ENCODE data around the gene PEAK1.

The PEAK1 gene

GRCh38 chr15:77071305-77072223, 348.3 kb downstream of the PEAK1 start:
- Histone ChIP-seq H4K91ac (ENCODE audit: low read depth, low read length, poor library complexity) (no peak overlapping the region), H2BK15ac (ENCODE audit: low read length) (no peak overlapping the region), H3K79me1 (ENCODE audit: low read depth, low read length) (no peaks in the 10 kb centered on the region), H3K4ac (ENCODE audit: low read length) (no peak overlapping the region), H3K4me1 (ENCODE audit: control insufficient read depth in 2 of 2, insufficient read depth in 1 of 2, low read depth in 1 of 2, low read length in 2 of 2) (peaks cover 5 to 10% of the 10 kb centered on the region in 2 donors), H3K4me2 (ENCODE audit: insufficient read depth, low read length, poor library complexity, severe bottlenecking) (no peak overlapping the region), H2BK120ac (ENCODE audit: low read depth, low read length) (no peak overlapping the region), H2AFZ (ENCODE audit: low read length) (peak overlapping the region; percentile 99), H3K4me3 (ENCODE audit: low read length in 2 of 2) (peak overlapping the region in 1 of 2 donors; percentile 82), H3K9ac (ENCODE audit: low read depth, low read length, poor library complexity) (no peak overlapping the region), H3K23ac (ENCODE audit: low read depth, low read length, poor library complexity) (no peak overlapping the region), H3K18ac (ENCODE audit: low read length) (no peak overlapping the region), H4K8ac (ENCODE audit: low read depth, low read length) (no peak overlapping the region), H2BK5ac (ENCODE audit: low read length) (no peak overlapping the region), H3K9me3 (replicated peaks in 1 of 2; ENCODE audit: control insufficient read depth in 2 of 2, insufficient read depth in 1 of 2, low read depth in 1 of 2, low read length in 2 of 2) (no peaks in the 10 kb centered on the region), H2AK5ac (ENCODE audit: low read depth, low read length) (no peak overlapping the region), H3K27ac (replicated peaks; ENCODE audit: low read length) (no peak overlapping the region), H3K36me3 (replicated peaks in 1 of 2; ENCODE audit: control insufficient read depth in 2 of 2, insufficient read depth in 2 of 2, low read length in 2 of 2) (peaks cover 2 to 31% of the 10 kb centered on the region in 2 donors), H2BK12ac (ENCODE audit: low read length) (no peak overlapping the region), H3K27me3 (ENCODE audit: control insufficient read depth in 3 of 3, insufficient read depth in 3 of 3, low read depth in 1 of 3, low read length in 3 of 3) (no peaks in the 10 kb centered on the region), H3K14ac (ENCODE audit: low read length) (no peak overlapping the region)
- no peak for DNase-seq (ENCODE audit: low spot score)
- WGBS, 2 donors (ENCODE audit: extremely low coverage in 2 of 2, insufficient read length in 2 of 2, insufficient replicate concordance in 1 of 2) = no CpG with 5 or more reads among the region's 15 CpGs

GRCh38 chr15:77070495-77071304, 349.2 kb downstream of the PEAK1 start, which contains the start of gene TSPAN3:
Gene TSPAN3, minus strand, starts transcription at chr15:77071109. Its CDS starts 155 bp downstream, at chr15:77070954.
- peak within 1 kb of the TSS; percentile 97 for H3K23ac ChIP-seq (ENCODE audit: low read depth, low read length, poor library complexity)
- H2AK5ac ChIP-seq (ENCODE audit: low read depth, low read length) = peak within 1 kb of the TSS; percentile 58
- peaks cover 5 to 10% of the 10 kb centered on the region in 2 donors for H3K4me1 ChIP-seq (ENCODE audit: control insufficient read depth in 2 of 2, insufficient read depth in 1 of 2, low read depth in 1 of 2, low read length in 2 of 2)
- H3K4ac ChIP-seq (ENCODE audit: low read length) = no peak within 1 kb of the TSS
- H3K27ac ChIP-seq (replicated peaks; ENCODE audit: low read length) = peak within 1 kb of the TSS; percentile 80
- peaks cover 2 to 32% of the 10 kb centered on the region in 2 donors for H3K36me3 ChIP-seq (replicated peaks in 1 of 2; ENCODE audit: control insufficient read depth in 2 of 2, insufficient read depth in 2 of 2, low read length in 2 of 2)
- no peak within 1 kb of the TSS for H2BK12ac ChIP-seq (ENCODE audit: low read length)
- peak within 1 kb of the TSS; percentile 34 for H2BK120ac ChIP-seq (ENCODE audit: low read depth, low read length)
- no CpG with 5 or more reads among the region's 97 CpGs for WGBS, 2 donors (ENCODE audit: extremely low coverage in 2 of 2, insufficient read length in 2 of 2, insufficient replicate concordance in 1 of 2)
- H3K4me3 ChIP-seq (ENCODE audit: low read length in 2 of 2) = peak within 1 kb of the TSS; percentile 82 to 97
- no peak within 1 kb of the TSS for H4K8ac ChIP-seq (ENCODE audit: low read depth, low read length)
- no peak within 1 kb of the TSS for H3K14ac ChIP-seq (ENCODE audit: low read length)
- peak within 1 kb of the TSS; percentile 58 for H3K4me2 ChIP-seq (ENCODE audit: insufficient read depth, low read length, poor library complexity, severe bottlenecking)
- peak within 1 kb of the TSS; percentile 99 for H3K18ac ChIP-seq (ENCODE audit: low read length)
- no peaks in the 10 kb centered on the region for H3K9me3 ChIP-seq (replicated peaks in 1 of 2; ENCODE audit: control insufficient read depth in 2 of 2, insufficient read depth in 1 of 2, low read depth in 1 of 2, low read length in 2 of 2)
- DNase-seq (ENCODE audit: low spot score) = peak; percentile 92
- H3K9ac ChIP-seq (ENCODE audit: low read depth, low read length, poor library complexity) = peak within 1 kb of the TSS; percentile 98
- no peak within 1 kb of the TSS for H2BK15ac ChIP-seq (ENCODE audit: low read length)
- H2AFZ ChIP-seq (ENCODE audit: low read length) = peak within 1 kb of the TSS; percentile 99
- H3K27me3 ChIP-seq (ENCODE audit: control insufficient read depth in 3 of 3, insufficient read depth in 3 of 3, low read depth in 1 of 3, low read length in 3 of 3) = no peaks in the 10 kb centered on the region
- H3K79me1 ChIP-seq (ENCODE audit: low read depth, low read length) = no peaks in the 10 kb centered on the region
- no peak within 1 kb of the TSS for H4K91ac ChIP-seq (ENCODE audit: low read depth, low read length, poor library complexity)
- peak within 1 kb of the TSS; percentile 96 for H2BK5ac ChIP-seq (ENCODE audit: low read length)

- DNase-seq (ENCODE audit: low spot score) = peak; percentile 21
- Histone ChIP-seq H3K14ac (ENCODE audit: low read length) (no peak overlapping the region), H2AK5ac (ENCODE audit: low read depth, low read length) (peak overlapping the region; percentile 58), H3K27ac (replicated peaks; ENCODE audit: low read length) (no peak overlapping the region), H3K79me1 (ENCODE audit: low read depth, low read length) (no peaks in the 10 kb centered on the region), H2AFZ (ENCODE audit: low read length) (peak overlapping the region; percentile 99), H2BK120ac (ENCODE audit: low read depth, low read length) (peak overlapping the region; percentile 34), H2BK15ac (ENCODE audit: low read length) (no peak overlapping the region), H3K23ac (ENCODE audit: low read depth, low read length, poor library complexity) (no peak overlapping the region), H3K9ac (ENCODE audit: low read depth, low read length, poor library complexity) (peak overlapping the region; percentile 98), H3K4me3 (ENCODE audit: low read length in 2 of 2) (peak overlapping the region; percentile 82 to 97), H3K9me3 (replicated peaks in 1 of 2; ENCODE audit: control insufficient read depth in 2 of 2, insufficient read depth in 1 of 2, low read depth in 1 of 2, low read length in 2 of 2) (no peaks in the 10 kb centered on the region), H4K91ac (ENCODE audit: low read depth, low read length, poor library complexity) (no peak overlapping the region), H2BK5ac (ENCODE audit: low read length) (peak overlapping the region; percentile 96), H2BK12ac (ENCODE audit: low read length) (no peak overlapping the region), H3K4ac (ENCODE audit: low read length) (no peak overlapping the region), H3K4me1 (ENCODE audit: control insufficient read depth in 2 of 2, insufficient read depth in 1 of 2, low read depth in 1 of 2, low read length in 2 of 2) (peaks cover 5 to 10% of the 10 kb centered on the region in 2 donors), H3K18ac (ENCODE audit: low read length) (peak overlapping the region; percentile 99), H3K36me3 (replicated peaks in 1 of 2; ENCODE audit: control insufficient read depth in 2 of 2, insufficient read depth in 2 of 2, low read length in 2 of 2) (peaks cover 2 to 32% of the 10 kb centered on the region in 2 donors), H4K8ac (ENCODE audit: low read depth, low read length) (no peak overlapping the region), H3K4me2 (ENCODE audit: insufficient read depth, low read length, poor library complexity, severe bottlenecking) (peak overlapping the region; percentile 58), H3K27me3 (ENCODE audit: control insufficient read depth in 3 of 3, insufficient read depth in 3 of 3, low read depth in 1 of 3, low read length in 3 of 3) (no peaks in the 10 kb centered on the region)
- no CpG with 5 or more reads among the region's 18 CpGs for WGBS, 2 donors (ENCODE audit: extremely low coverage in 2 of 2, insufficient read length in 2 of 2, insufficient replicate concordance in 1 of 2)
Observed at GRCh38 chr15:77070180-77070494, 349.8 kb downstream of the PEAK1 start.
